GM12878 (cell line): Measurements from ENCODE around the gene COL18A1. TPM values are rescaled to one million over a fixed set of nuclear protein-coding genes. Genes with fewer than 3 reads are reported as not detected.

Experiments
- ATAC-seq: fragments of 200-7000 bp; cut with Tn5 transposase; 3 replicates; pipeline ENCODE4 v1.9.1; 2020; ENCODE audit warnings: mild to moderate bottlenecking, moderate library complexity
- BruUV-seq: library from RNA; stranded (reverse); fragments of 400-500 nt; replicated peaks from 2 replicates; lab custom pipeline; 2021; lab: Mats Ljungman, UMichigan
- CTCF ChIA-PET: fragments of 300-600 bp; sonication (Branson Sonifier 250); formaldehyde crosslinking; extraction: SDS; loops from one replicate; lab custom pipeline; 2021; ENCODE audit warnings: inconsistent platforms; lab: Yijun Ruan, JAX
- POLR2A ChIA-PET: fragments of 350-600 bp; formaldehyde crosslinking; extraction: SDS; loops from one replicate; lab custom pipeline; 2021; ENCODE audit warnings: inconsistent platforms; lab: Charles Lee
- RAD21 ChIA-PET: fragments of 300-600 bp; sonication (Branson Sonifier 250); formaldehyde crosslinking; loops from one replicate; lab custom pipeline; 2023; ENCODE audit warnings: antibody characterized with exemption; ENCODE audit not compliant: unreplicated experiment; lab: Charles Lee
- SMC1A ChIA-PET: fragments of 300-600 bp; sonication (Branson Sonifier 250); formaldehyde crosslinking; loops from one replicate; lab custom pipeline; 2023; ENCODE audit not compliant: unreplicated experiment, uncharacterized antibody; lab: Charles Lee
- DNase-seq: peaks from one replicate; pipeline ENCODE4 v3.0.0-alpha.2; 2011; ENCODE audit warnings: low read depth, low spot score
- FAIRE-seq: peaks from 3 replicates; lab custom pipeline; 2011; peaks lifted over from hg19 to GRCh38; lab: Jason Lieb, UNC
- H2AFZ ChIP-seq: 2 replicates; pipeline ENCODE4 v1.6.0; 2011; ENCODE audit warnings: low read depth, low read length, control low read depth; ENCODE audit not compliant: control insufficient read depth
- H3K27ac ChIP-seq: 2 replicates; pipeline ENCODE4 v1.5.1; 2011; ENCODE audit warnings: control low read depth; ENCODE audit not compliant: control insufficient read depth, insufficient read depth
- H3K27me3 ChIP-seq, 2 experiments: replicated peaks in 1 of 2; 2 replicates each; pipeline versions ENCODE4 v1.6.0 to v1.6.1; 2011; ENCODE audit warnings: low read length in 1 of 2; ENCODE audit not compliant: control insufficient read depth in 2 of 2, insufficient read depth in 2 of 2
- H3K36me3 ChIP-seq, 2 experiments: 2 replicates each; pipeline ENCODE4 v1.5.1; 2011; ENCODE audit warnings: low read length in 1 of 2; ENCODE audit not compliant: control insufficient read depth in 2 of 2, insufficient read depth in 2 of 2
- H3K4me1 ChIP-seq: 2 replicates; pipeline ENCODE4 v1.6.1; 2011; ENCODE audit warnings: mild to moderate bottlenecking, low read length, moderate library complexity, mixed read lengths; ENCODE audit not compliant: control insufficient read depth, insufficient read depth
- H3K4me2 ChIP-seq: 2 replicates; pipeline ENCODE4 v1.6.0; 2011; ENCODE audit warnings: control low read depth; ENCODE audit not compliant: control insufficient read depth, insufficient read depth
- H3K4me3 ChIP-seq: fragments of 200-600 bp; sonication (generic); 2 replicates; pipeline ENCODE4 v1.5.1; 2016
- H3K79me2 ChIP-seq: 2 replicates; pipeline ENCODE4 v1.6.0; 2011; ENCODE audit warnings: low read length; ENCODE audit not compliant: control insufficient read depth, insufficient read depth
- H3K9ac ChIP-seq: 2 replicates; pipeline ENCODE4 v1.8.0; 2011; ENCODE audit warnings: low read length, control low read depth, mixed read lengths; ENCODE audit not compliant: control insufficient read depth, insufficient read depth
- H3K9me3 ChIP-seq: replicated peaks from 3 replicates; pipeline ENCODE4 v1.5.1; 2011; ENCODE audit warnings: mild to moderate bottlenecking, low read length; ENCODE audit not compliant: control insufficient read depth, insufficient read depth
- H4K20me1 ChIP-seq: 2 replicates; pipeline ENCODE4 v1.6.0; 2011; ENCODE audit not compliant: control insufficient read depth, insufficient read depth
- CREB1 ChIP-seq: IDR thresholded peaks from 2 replicates; pipeline ENCODE4 v1.6.1; 2012; ENCODE audit warnings: low read depth, mild to moderate bottlenecking, inconsistent platforms
- EP300 ChIP-seq, 2 experiments: fragments of 150-350 bp in 1 of 2; IDR thresholded peaks; 2 replicates each; pipeline ENCODE4 v1.6.1; 2011 to 2012; ENCODE audit warnings: low read depth in 2 of 2, low read length in 2 of 2, borderline replicate concordance in 1 of 2, improper control_type of control experiment in 1 of 2, inconsistent platforms in 1 of 2; ENCODE audit not compliant: control insufficient read depth in 1 of 2
- MEF2A ChIP-seq: IDR thresholded peaks from 2 replicates; pipeline ENCODE4 v1.6.1; 2011; ENCODE audit warnings: low read depth, mild to moderate bottlenecking, low read length, moderate library complexity; ENCODE audit not compliant: insufficient read depth
- NFIC ChIP-seq: IDR thresholded peaks from 2 replicates; pipeline ENCODE4 v1.6.1; 2012; ENCODE audit warnings: low read depth, mild to moderate bottlenecking, inconsistent platforms, low read length, moderate library complexity
- PML ChIP-seq: IDR thresholded peaks from 2 replicates; pipeline ENCODE4 v1.6.1; 2012; ENCODE audit warnings: low read length, inconsistent platforms
- RBBP5 ChIP-seq: fragments of 200-600 bp; sonication (generic); conservative IDR thresholded peaks from 2 replicates; pipeline ENCODE4 v1.6.1; 2016
- RELA ChIP-seq: fragments of 450-650 bp; IDR thresholded peaks from 2 replicates; pipeline ENCODE4 v1.8.0; 2014; ENCODE audit warnings: borderline replicate concordance; ENCODE audit not compliant: partially characterized antibody
- SUPT20H ChIP-seq: IDR thresholded peaks from 2 replicates; pipeline ENCODE4 v1.6.1; 2011; ENCODE audit warnings: low read depth, mild to moderate bottlenecking, low read length, moderate library complexity, borderline replicate concordance; ENCODE audit not compliant: control insufficient read depth
- SUZ12 ChIP-seq: fragments of 200-600 bp; sonication (generic); IDR thresholded peaks from one replicate; pipeline ENCODE4 v1.6.1; 2018; ENCODE audit warnings: antibody characterized with exemption, mild to moderate bottlenecking; ENCODE audit not compliant: unreplicated experiment
- TAF1 ChIP-seq: IDR thresholded peaks from 2 replicates; pipeline ENCODE4 v1.6.1; 2011; ENCODE audit warnings: mild to moderate bottlenecking, low read depth, low read length, borderline replicate concordance
- ZNF24 ChIP-seq: fragments of 450-650 bp; IDR thresholded peaks from 2 replicates; pipeline ENCODE4 v1.6.1; 2017; ENCODE audit warnings: antibody characterized with exemption, mild to moderate bottlenecking
- WGBS: methylation state at CpG from one replicate; pipeline ENCODE4 v1.1.6; 2016; ENCODE audit warnings: low lambda C conversion rate; ENCODE audit not compliant: insufficient replicate concordance, insufficient coverage; ENCODE audit errors: missing lambda C conversion rate; 5-methylcytosine and 5-hydroxymethylcytosine counted together
- in situ Hi-C: fragments of 300-500 bp; cut with MboI; formaldehyde crosslinking; loops from 9 replicates; pipeline ENCODE4 v1.14.3; 2018; ENCODE audit warnings: mixed read lengths
- intact Hi-C: fragments of 100-400 bp; cut with micrococcal nuclease; formaldehyde crosslinking; loops from one replicate; pipeline ENCODE4 v1.14.2; 2022; ENCODE audit not compliant: unreplicated experiment
- polyA plus RNA-seq, 11 experiments: library from polyadenylated mRNA; depleted of rRNA in 4 of 11; unstranded in 6 of 11; stranded (reverse) in 5 of 11; fragments of >200 nt; fragmentation: Nextera tagmentation in 4 of 11; fragmentation: Illumina TruSeq in 1 of 11; extraction: Ambion mirVana in 4 of 11; extraction: Trizol in 1 of 11; gene quantifications; 1 replicate in 1 of 11; 2 replicates in 10 of 11; pipeline versions ENCODE4 v1.2.1 to v1.2.3, GENCODE V29; 2011 to 2016; ENCODE audit warnings: inconsistent platforms in 2 of 11, missing spikeins in 2 of 11, low read depth in 1 of 11
- total RNA-seq, 4 experiments: library from RNA; depleted of rRNA in 3 of 4; stranded (reverse); fragments of >200 nt in 3 of 4; fragmentation: Illumina TruSeq in 1 of 4; extraction: Trizol in 1 of 4; gene quantifications; 2 replicates each; pipeline versions ENCODE4 v1.2.1 to v1.2.3, GENCODE V29; 2013 to 2021
- TF ChIP-seq, protein P1 (sequence below): IDR thresholded peaks from 2 replicates; pipeline ENCODE4 v1.6.1; 2012; ENCODE audit warnings: low read depth, low read length, improper control_type of control experiment
- TF ChIP-seq, protein P2 (sequence below): IDR thresholded peaks from 2 replicates; pipeline ENCODE4 v1.6.1; 2012; ENCODE audit warnings: low read depth, low read length, improper control_type of control experiment
- TF ChIP-seq, protein P3 (sequence below): fragments of 450-650 bp; IDR thresholded peaks from 2 replicates; pipeline ENCODE4 v1.6.1; 2016; ENCODE audit warnings: mild to moderate bottlenecking
- TF ChIP-seq, protein P4 (sequence below): IDR thresholded peaks from 2 replicates; pipeline ENCODE4 v1.6.1; 2011; ENCODE audit warnings: borderline replicate concordance, low read depth, mild to moderate bottlenecking, moderate library complexity, mixed read lengths, low read length; ENCODE audit not compliant: insufficient read depth; ENCODE audit errors: extremely low read length

Gene COL18A1
- total and polyA plus RNA-seq, 10 of the 15 experiments (the other 5 are each of a cell fraction or from before 2014, with no cell fraction given), result under 0.01 to 0.49 (median 0.09) TPM; not detected in 3

DNA sequence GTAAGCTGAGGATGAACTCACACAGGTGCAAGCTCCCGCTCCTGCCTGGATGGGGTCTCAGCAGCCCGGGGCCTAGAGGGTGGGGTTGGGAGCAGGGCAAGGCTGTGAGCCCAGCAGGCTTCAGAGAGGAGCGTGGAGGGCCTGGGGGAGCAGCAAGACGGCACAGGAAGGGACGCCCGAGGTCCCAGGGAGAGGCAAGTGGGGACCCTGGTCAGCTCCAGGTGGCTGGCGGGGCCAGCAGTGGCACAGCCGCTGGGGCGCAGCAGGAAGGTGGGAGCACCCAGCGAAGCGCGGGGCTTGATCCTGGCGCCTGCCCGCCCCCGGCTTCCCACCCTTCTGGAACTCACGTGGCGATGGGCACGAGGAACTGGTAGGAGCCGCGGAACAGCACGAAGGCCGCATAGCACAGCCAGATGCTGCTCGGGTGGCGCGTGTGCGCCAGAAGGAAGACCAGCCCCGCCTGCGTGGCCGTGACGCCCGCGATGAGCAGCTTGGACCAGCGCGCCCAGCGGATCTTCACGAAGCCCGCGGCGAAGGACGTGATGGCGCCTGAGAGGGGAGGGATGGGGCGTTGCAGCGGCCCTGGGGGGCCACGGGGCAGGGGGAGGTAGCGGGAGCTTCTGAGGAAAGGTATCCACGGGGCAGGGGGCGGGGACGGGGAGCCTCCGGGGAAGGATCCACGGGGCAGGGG, 125.6 kb downstream of the COL18A1 start:
- FAIRE-seq (no peak), DNase-seq (no peak), ATAC-seq (no peak)
- H4K20me1 ChIP-seq, result no peaks in the 10 kb centered on the region
- H3K4me2 ChIP-seq, result no peak overlapping the region
- no peak overlapping the region for H2AFZ ChIP-seq
- RAD21 ChIA-PET, result no interaction called here
- no peak overlapping the region for H3K9ac ChIP-seq
- CTCF ChIA-PET, result no interaction called here
- no TSS peak for BruUV-seq
- no peaks in the 10 kb centered on the region for H3K9me3 ChIP-seq
- in situ Hi-C loops (no loop called here), intact Hi-C loops (no loop called here)
- no peaks in the 10 kb centered on the region for H3K4me1 ChIP-seq
- H3K27me3 ChIP-seq, result no peaks in the 10 kb centered on the region
- no peak for TF ChIP-seq CREB1
- no peak for TF ChIP-seq RELA
- TF ChIP-seq, protein P1, sequence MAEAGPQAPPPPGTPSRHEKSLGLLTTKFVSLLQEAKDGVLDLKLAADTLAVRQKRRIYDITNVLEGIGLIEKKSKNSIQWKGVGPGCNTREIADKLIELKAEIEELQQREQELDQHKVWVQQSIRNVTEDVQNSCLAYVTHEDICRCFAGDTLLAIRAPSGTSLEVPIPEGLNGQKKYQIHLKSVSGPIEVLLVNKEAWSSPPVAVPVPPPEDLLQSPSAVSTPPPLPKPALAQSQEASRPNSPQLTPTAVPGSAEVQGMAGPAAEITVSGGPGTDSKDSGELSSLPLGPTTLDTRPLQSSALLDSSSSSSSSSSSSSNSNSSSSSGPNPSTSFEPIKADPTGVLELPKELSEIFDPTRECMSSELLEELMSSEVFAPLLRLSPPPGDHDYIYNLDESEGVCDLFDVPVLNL, result no peak
- TF ChIP-seq, protein P2, sequence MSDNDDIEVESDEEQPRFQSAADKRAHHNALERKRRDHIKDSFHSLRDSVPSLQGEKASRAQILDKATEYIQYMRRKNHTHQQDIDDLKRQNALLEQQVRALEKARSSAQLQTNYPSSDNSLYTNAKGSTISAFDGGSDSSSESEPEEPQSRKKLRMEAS, result no peak
- TF ChIP-seq NFIC, result no peak
- TF ChIP-seq EP300 (IDR thresholded peaks at IDR 0.05; ENCODE audit: borderline replicate concordance in 1 of 2, control insufficient read depth in 1 of 2, low read depth in 2 of 2, low read length in 2 of 2), result no peak
- no peak for TF ChIP-seq ZNF24
- no peak for TF ChIP-seq RBBP5
- TF ChIP-seq, protein P3, sequence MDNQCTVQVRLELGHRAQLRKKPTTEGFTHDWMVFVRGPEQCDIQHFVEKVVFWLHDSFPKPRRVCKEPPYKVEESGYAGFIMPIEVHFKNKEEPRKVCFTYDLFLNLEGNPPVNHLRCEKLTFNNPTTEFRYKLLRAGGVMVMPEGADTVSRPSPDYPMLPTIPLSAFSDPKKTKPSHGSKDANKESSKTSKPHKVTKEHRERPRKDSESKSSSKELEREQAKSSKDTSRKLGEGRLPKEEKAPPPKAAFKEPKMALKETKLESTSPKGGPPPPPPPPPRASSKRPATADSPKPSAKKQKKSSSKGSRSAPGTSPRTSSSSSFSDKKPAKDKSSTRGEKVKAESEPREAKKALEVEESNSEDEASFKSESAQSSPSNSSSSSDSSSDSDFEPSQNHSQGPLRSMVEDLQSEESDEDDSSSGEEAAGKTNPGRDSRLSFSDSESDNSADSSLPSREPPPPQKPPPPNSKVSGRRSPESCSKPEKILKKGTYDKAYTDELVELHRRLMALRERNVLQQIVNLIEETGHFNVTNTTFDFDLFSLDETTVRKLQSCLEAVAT, result no peak
- TF ChIP-seq SUPT20H, result no peak
- TF ChIP-seq, protein P4, sequence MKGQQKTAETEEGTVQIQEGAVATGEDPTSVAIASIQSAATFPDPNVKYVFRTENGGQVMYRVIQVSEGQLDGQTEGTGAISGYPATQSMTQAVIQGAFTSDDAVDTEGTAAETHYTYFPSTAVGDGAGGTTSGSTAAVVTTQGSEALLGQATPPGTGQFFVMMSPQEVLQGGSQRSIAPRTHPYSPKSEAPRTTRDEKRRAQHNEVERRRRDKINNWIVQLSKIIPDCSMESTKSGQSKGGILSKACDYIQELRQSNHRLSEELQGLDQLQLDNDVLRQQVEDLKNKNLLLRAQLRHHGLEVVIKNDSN, result no peak
- no peak for TF ChIP-seq SUZ12
- TF ChIP-seq PML, result no peak
- TF ChIP-seq TAF1, result no peak
- no peak for TF ChIP-seq MEF2A
- POLR2A ChIA-PET, result no interaction called here
- WGBS, result 97% methylated on average over 24 of the region's 50 CpGs
- no peaks in the 10 kb centered on the region; the same call in 1 of the 2 replicates for H3K79me2 ChIP-seq
- peaks cover 3 to 40% of the 10 kb centered on the region in 2 experiments for H3K36me3 ChIP-seq
- SMC1A ChIA-PET, result no interaction called here
- no peak overlapping the region for H3K27ac ChIP-seq
- no peak overlapping the region for H3K4me3 ChIP-seq
